Ovary (tissue), 3 donors: ENCODE measurements around the gene HPCAL1.

Source experiments
- EP300 ChIP-seq: sonication (generic); formaldehyde crosslinking; IDR thresholded peaks from one replicate; pipeline ENCODE4 v1.6.1; 2017; ENCODE audit warnings: antibody characterized with exemption
- POLR2A ChIP-seq: fragments of 450-650 bp; IDR thresholded peaks from one replicate; pipeline ENCODE4 v1.6.1; 2017; ENCODE audit warnings: antibody characterized with exemption, mild to moderate bottlenecking, moderate library complexity
- TF ChIP-seq, protein P1 (sequence below), 3 donors: fragments of 450-650 bp in 2 of 3; fragments of 200-600 bp in 1 of 3; IDR thresholded peaks; one replicate each; pipeline versions ENCODE4 v1.5.1 to v1.8.0; 2016 to 2022; ENCODE audit warnings: antibody characterized with exemption in 3 of 3, mild to moderate bottlenecking in 1 of 3
- donor health status: DM: no; HTN: no; CAD: no.

GRCh38 chr2:10336283-10336682, 33.6 kb downstream of the HPCAL1 start:
- TF ChIP-seq, protein P1, sequence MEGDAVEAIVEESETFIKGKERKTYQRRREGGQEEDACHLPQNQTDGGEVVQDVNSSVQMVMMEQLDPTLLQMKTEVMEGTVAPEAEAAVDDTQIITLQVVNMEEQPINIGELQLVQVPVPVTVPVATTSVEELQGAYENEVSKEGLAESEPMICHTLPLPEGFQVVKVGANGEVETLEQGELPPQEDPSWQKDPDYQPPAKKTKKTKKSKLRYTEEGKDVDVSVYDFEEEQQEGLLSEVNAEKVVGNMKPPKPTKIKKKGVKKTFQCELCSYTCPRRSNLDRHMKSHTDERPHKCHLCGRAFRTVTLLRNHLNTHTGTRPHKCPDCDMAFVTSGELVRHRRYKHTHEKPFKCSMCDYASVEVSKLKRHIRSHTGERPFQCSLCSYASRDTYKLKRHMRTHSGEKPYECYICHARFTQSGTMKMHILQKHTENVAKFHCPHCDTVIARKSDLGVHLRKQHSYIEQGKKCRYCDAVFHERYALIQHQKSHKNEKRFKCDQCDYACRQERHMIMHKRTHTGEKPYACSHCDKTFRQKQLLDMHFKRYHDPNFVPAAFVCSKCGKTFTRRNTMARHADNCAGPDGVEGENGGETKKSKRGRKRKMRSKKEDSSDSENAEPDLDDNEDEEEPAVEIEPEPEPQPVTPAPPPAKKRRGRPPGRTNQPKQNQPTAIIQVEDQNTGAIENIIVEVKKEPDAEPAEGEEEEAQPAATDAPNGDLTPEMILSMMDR (IDR thresholded peaks at IDR 0.05) = no peak
- TF ChIP-seq POLR2A = no peak
- no peak for TF ChIP-seq EP300
